HFF-Myc (cell line): Measurements from ENCODE around the gene RBP7.

Source experiments
- DNase-seq: peaks from one replicate; pipeline ENCODE4 v3.0.0-alpha.2; 2011; ENCODE audit warnings: low read depth; ENCODE audit errors: extremely low read depth
- H3K4me3 ChIP-seq: replicated peaks from 2 replicates; pipeline ENCODE4 v1.5.1; 2011; ENCODE audit warnings: low read depth, mild to moderate bottlenecking, control low read depth, low read length
- TF ChIP-seq, protein P1 (sequence below): IDR thresholded peaks from 2 replicates; pipeline ENCODE4 v1.5.1; 2012; ENCODE audit warnings: mild to moderate bottlenecking, low read depth, low read length, control low read depth; ENCODE audit errors: missing control alignments

The RBP7 gene

DNA sequence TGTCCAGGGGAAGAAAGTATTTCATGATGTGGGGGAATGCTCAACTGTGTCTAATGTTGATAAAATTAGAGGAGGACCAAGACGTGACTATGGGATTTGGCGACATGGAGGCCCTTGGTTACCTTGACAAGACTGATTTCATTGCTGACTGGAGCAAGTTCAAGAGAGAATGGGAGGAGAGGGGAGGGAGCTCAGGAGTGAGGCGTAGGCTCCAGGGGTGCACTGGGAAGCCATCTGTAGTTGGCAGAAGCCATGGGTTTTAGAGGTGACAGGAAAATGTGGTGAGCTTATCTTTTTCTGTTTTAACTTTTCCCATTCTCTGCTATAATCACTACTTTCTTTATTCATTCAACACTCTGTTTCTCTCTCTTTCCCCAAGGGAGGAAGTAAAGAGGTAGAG lies 51.6 kb downstream of the RBP7 start:
- TF ChIP-seq, protein P1, sequence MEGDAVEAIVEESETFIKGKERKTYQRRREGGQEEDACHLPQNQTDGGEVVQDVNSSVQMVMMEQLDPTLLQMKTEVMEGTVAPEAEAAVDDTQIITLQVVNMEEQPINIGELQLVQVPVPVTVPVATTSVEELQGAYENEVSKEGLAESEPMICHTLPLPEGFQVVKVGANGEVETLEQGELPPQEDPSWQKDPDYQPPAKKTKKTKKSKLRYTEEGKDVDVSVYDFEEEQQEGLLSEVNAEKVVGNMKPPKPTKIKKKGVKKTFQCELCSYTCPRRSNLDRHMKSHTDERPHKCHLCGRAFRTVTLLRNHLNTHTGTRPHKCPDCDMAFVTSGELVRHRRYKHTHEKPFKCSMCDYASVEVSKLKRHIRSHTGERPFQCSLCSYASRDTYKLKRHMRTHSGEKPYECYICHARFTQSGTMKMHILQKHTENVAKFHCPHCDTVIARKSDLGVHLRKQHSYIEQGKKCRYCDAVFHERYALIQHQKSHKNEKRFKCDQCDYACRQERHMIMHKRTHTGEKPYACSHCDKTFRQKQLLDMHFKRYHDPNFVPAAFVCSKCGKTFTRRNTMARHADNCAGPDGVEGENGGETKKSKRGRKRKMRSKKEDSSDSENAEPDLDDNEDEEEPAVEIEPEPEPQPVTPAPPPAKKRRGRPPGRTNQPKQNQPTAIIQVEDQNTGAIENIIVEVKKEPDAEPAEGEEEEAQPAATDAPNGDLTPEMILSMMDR, result no peak
- no peak for DNase-seq
- H3K4me3 ChIP-seq, result no peak overlapping the region

DNA sequence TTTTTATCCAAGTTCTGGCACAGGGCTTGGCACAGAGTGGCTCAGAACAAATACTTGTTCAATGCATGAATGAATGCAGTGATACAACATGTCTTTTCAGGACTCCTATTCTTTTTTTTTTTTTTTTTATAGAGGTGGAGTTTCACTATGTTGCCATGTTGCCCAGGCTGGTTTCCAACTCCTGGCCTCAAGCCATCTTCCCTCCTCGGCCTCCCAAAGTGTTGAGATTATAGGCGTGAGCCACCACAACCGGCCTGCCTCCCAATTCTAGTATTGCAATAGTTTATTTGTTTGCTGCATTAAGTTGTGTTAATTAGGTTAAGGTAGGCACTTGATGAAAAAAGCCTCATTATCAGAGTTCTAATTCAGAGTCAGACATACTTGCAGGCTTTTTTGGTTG lies 53.6 kb downstream of the RBP7 start:
- H3K4me3 ChIP-seq, result no peak overlapping the region
- TF ChIP-seq, protein P1, result no peak
- no peak for DNase-seq

GRCh38 chr1:10051656-10052055 lies 54.6 kb downstream of the RBP7 start:
- no peak overlapping the region for H3K4me3 ChIP-seq
- TF ChIP-seq, protein P1, result no peak
- no peak for DNase-seq

DNA sequence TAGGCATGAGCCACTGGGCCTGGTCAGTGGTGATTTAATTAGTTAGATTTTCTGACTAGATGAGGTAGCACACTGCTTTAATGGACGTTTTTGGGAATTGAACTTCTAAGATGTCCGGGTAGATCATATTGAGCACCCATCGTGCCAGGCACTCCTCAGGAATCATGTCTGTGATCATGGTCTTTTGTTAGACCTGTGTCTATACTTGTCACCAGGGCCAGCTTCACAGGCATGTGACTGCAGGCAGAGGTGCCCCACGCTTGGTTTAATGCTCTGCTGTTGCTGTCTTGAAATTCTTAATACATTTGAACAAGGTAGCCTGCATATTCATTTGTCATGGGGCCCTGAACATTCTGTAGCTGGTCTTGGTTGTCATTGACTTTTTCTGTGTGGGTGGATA lies 55.3 kb downstream of the RBP7 start:
- no peak for DNase-seq
- no peak overlapping the region for H3K4me3 ChIP-seq
- TF ChIP-seq, protein P1, result no peak

DNA sequence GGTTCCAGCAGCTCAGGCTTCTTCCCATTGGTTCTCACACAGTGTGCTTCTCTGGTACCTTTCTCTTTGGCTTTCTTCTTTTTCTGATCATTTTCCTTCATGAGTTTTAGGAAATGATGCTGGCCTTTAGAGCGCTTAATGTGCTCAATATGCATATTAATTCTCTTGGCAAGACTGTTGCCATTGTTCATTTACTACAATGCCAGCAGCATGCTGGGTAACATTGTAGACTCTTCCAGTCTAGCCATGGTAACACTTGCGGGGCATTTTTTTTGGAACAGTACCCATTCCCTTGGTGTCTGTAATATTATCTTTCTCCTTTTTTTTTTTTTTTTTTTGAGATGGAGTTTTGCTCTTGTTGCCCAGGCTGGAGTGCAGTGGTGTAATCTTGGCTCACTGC lies 57.4 kb downstream of the RBP7 start:
- no peak for DNase-seq
- TF ChIP-seq, protein P1, result no peak
- H3K4me3 ChIP-seq, result no peak overlapping the region

- no peak for DNase-seq
- TF ChIP-seq, protein P1, result no peak
- no peak overlapping the region for H3K4me3 ChIP-seq
Observed at GRCh38 chr1:10056599-10056987, 59.6 kb downstream of the RBP7 start.

DNA sequence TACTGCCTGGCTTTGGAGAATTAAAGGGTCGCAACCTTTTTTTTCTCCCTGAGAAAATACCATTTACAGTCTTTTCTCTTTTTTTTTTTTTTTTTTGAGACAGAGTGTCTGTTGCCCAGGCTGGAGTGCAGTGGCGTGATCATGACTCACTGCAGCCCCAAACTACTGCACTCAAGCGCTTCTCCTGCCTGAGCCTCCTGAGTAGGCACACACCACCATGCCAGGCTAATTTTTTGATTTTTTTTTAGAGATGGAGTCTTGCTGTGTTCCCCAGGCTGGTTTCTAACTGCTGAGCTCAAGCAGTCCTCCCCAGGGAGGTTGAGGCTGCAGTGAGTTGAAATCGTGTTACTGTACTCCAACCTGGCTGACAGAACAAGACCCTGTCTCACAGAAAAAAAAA lies 60.3 kb downstream of the RBP7 start:
- no peak overlapping the region for H3K4me3 ChIP-seq
- TF ChIP-seq, protein P1, result no peak
- no peak for DNase-seq
